Thymus (tissue), 11 donors: Measurements from ENCODE around the gene KLK6. TPM values are rescaled to one million over a fixed set of nuclear protein-coding genes. Genes with fewer than 3 reads are reported as not detected.
"Not testable (repeated sequence)": the region's sequence is repeated elsewhere in the genome, so short reads cannot be mapped to it uniquely, and the experiment has no call there.

Experiments
- DNase-seq, 9 donors: peaks; one replicate each; pipeline ENCODE4 v3.0.0-alpha.2; 2013; ENCODE audit warnings: low spot score in 9 of 9, low read depth in 6 of 9, missing footprints in 1 of 9
- H3K27ac ChIP-seq, 2 donors: one replicate each; pipeline ENCODE4 v1.5.1; 2013; ENCODE audit warnings: control low read depth in 1 of 2, low read depth in 1 of 2, low read length in 1 of 2, mild to moderate bottlenecking in 1 of 2, moderate library complexity in 1 of 2
- H3K27me3 ChIP-seq, 2 donors: one replicate each; pipeline ENCODE4 v1.5.1; 2013; ENCODE audit warnings: low read length in 1 of 2; ENCODE audit not compliant: control insufficient read depth in 2 of 2, insufficient read depth in 1 of 2
- H3K36me3 ChIP-seq, 2 donors: one replicate each; pipeline ENCODE4 v1.5.1; 2013; ENCODE audit warnings: low read length in 1 of 2, mild to moderate bottlenecking in 1 of 2, moderate library complexity in 1 of 2; ENCODE audit not compliant: control insufficient read depth in 2 of 2, insufficient read depth in 2 of 2
- H3K4me1 ChIP-seq, 2 donors: one replicate each; pipeline ENCODE4 v1.5.1; 2013; ENCODE audit warnings: low read length in 2 of 2; ENCODE audit not compliant: control insufficient read depth in 2 of 2, insufficient read depth in 2 of 2
- H3K4me3 ChIP-seq, 2 donors: one replicate each; pipeline ENCODE4 v1.5.1; 2013; ENCODE audit warnings: low read length in 2 of 2, control low read depth in 1 of 2, mild to moderate bottlenecking in 1 of 2
- H3K9me3 ChIP-seq, 2 donors: one replicate each; pipeline ENCODE4 v1.5.1; 2013; ENCODE audit warnings: low read length in 1 of 2, mild to moderate bottlenecking in 1 of 2; ENCODE audit not compliant: control insufficient read depth in 2 of 2, insufficient read depth in 1 of 2
- WGBS: extraction: QIAGEN DNeasy Blood & Tissue Kit; methylation state at CpG from one replicate; pipeline ENCODE4 v1.1.7; 2013; 5-methylcytosine and 5-hydroxymethylcytosine counted together
- polyA plus RNA-seq: library from polyadenylated mRNA; stranded (reverse); fragments of 200-250 nt; gene quantifications from one replicate; pipeline ENCODE4 v1.2.3, GENCODE V29; 2013
- total RNA-seq: library from RNA; stranded (reverse); fragments of 120-200 nt; gene quantifications from one replicate; pipeline ENCODE4 v1.2.4, GENCODE V29; 2013
- donor health status: healthy.

KLK6 gene
- total and polyA plus RNA-seq, 2 donors, result 0.24 to 7.0 TPM

DNA sequence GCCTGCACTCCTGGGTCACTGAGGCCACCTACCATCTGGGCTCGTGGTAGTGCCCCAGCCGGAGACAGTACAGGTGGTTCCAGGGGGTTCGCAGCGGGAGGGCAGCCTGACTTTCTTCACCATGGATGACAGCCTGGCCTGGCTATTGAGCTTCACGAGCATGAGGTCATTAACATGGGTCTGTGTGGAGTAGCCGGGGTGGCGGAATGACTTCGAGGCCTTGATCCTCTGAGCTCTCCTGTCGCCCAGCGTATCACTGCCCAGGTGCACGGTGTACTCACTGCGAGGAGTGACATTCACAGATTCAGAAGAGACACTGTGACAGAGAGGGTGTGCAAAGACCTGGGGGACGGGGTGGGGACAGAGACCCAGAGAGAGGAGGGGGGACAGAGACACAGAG, 10.8 kb upstream of the KLK6 start:
- Histone ChIP-seq H3K27ac (no peak overlapping the region), H3K4me1 (no peaks in the 10 kb centered on the region), H3K9me3 (no peaks in the 10 kb centered on the region), H3K36me3 (no peaks in the 10 kb centered on the region), H3K4me3 (no peak overlapping the region), H3K27me3 (peaks cover 0 to 11% of the 10 kb centered on the region in 2 donors)
- DNase-seq, result no peak
- 77% methylated on average over 13 of the region's 13 CpGs for WGBS

DNA sequence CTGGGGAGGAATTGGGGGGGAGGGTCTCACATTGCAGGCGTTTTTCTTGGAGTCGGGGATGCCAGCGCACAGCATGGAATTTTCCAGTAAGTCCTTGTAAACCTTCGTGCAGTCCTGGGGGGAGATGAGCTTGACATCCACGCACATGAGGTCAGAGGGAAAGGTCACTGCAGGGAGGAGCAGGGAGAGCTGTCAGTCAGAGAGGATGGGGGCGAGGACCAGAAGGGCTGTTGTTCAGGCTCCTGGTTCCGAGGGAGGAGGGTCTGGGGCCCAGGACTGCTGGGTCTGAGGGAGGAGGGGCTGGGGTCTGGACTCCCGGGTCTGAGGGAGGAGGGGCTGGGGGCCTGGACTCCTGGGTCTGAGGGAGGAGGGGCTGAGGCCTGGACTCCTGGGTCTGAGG, 10.4 kb upstream of the KLK6 start:
- Histone ChIP-seq H3K9me3 (no peaks in the 10 kb centered on the region), H3K4me3 (no peak overlapping the region), H3K27ac (no peak overlapping the region), H3K4me1 (no peaks in the 10 kb centered on the region), H3K27me3 (peaks cover 0 to 11% of the 10 kb centered on the region in 2 donors), H3K36me3 (no peaks in the 10 kb centered on the region)
- WGBS, result 55% methylated on average over 8 of the region's 8 CpGs
- no peak for DNase-seq

DNA sequence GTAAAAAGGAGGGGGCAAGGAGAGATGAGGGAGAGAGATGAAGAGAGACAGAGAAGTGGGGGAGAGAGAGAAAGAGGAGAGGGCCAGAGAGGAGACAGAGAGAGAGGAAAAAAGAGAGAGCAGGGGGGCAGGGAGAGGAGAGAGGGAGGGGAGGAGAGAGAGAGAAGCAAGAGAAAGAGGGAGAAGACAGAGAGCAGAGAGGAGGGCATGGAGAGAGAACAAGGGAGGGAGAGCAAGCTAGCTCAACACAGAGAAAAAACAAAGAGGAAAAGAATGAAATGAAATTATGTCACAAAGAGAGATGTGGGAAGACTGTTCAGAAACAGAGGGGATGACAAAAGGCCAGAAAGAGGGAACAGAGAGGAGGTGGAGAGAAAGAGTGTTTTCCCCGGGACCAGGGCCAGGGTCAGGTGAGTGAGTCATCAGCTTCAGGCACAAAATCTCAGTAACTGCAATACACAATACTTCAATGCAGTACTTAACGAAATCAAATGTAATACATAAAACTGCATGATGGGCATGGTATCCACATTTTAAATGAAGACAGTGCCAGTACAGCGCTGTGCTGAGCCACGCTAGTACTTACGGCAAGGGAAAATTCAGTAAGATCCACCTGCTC, 9.5 kb upstream of the KLK6 start:
- H3K27ac ChIP-seq, result no peak overlapping the region
- no peaks in the 10 kb centered on the region for H3K4me1 ChIP-seq
- WGBS, result 81% methylated on average over 5 of the region's 5 CpGs
- H3K4me3 ChIP-seq, result no peak overlapping the region
- DNase-seq, result no peak
- no peaks in the 10 kb centered on the region for H3K9me3 ChIP-seq
- peaks cover 0 to 5% of the 10 kb centered on the region in 2 donors for H3K27me3 ChIP-seq
- no peaks in the 10 kb centered on the region for H3K36me3 ChIP-seq

DNA sequence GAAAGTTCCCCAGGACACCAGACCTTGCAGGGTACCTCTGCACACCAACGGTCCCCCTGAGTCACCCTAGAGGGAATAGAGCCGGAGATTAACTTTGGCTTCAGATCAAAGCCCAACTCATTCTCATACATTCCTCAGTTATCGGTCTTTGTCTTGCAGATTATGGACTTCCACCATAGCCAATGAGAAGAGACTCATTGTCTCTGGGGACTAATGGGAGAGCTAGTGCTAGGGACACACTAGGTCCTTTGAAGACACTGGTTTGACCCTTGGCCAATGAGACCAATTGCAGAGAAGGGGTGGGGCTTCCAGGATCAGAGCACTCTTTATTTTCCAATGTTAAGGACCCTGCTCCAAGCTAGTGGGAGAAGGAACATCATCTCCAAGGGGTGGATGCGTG, 8.2 kb upstream of the KLK6 start:
- no peak for DNase-seq
- no peak overlapping the region for H3K4me3 ChIP-seq
- H3K27me3 ChIP-seq, result no peaks in the 10 kb centered on the region
- no peaks in the 10 kb centered on the region for H3K4me1 ChIP-seq
- no peaks in the 10 kb centered on the region for H3K36me3 ChIP-seq
- no peaks in the 10 kb centered on the region for H3K9me3 ChIP-seq
- no peak overlapping the region for H3K27ac ChIP-seq
- 89% methylated on average over 4 of the region's 4 CpGs for WGBS

DNA sequence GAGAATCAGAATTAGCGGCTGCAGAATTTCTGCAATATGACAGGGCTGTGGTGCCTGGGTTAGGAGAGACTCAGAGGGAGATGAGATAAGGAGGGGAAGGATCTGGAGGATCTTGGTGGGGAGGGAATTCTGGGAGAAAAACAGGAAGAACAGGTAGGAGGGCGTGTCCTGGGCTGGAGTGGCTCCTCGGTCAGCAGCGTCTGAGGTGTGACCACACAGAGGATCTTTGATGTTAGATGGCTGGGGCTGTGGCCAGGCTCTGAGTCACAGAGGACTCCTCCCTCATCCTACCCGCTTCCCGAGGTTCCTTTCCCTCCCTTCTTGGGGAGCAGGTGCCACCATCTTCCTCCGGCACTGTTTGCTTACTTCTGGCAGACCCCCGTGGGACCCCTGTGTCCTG, 6.4 kb upstream of the KLK6 start:
- DNase-seq, result no peak
- H3K27ac ChIP-seq, result no peak overlapping the region

DNA sequence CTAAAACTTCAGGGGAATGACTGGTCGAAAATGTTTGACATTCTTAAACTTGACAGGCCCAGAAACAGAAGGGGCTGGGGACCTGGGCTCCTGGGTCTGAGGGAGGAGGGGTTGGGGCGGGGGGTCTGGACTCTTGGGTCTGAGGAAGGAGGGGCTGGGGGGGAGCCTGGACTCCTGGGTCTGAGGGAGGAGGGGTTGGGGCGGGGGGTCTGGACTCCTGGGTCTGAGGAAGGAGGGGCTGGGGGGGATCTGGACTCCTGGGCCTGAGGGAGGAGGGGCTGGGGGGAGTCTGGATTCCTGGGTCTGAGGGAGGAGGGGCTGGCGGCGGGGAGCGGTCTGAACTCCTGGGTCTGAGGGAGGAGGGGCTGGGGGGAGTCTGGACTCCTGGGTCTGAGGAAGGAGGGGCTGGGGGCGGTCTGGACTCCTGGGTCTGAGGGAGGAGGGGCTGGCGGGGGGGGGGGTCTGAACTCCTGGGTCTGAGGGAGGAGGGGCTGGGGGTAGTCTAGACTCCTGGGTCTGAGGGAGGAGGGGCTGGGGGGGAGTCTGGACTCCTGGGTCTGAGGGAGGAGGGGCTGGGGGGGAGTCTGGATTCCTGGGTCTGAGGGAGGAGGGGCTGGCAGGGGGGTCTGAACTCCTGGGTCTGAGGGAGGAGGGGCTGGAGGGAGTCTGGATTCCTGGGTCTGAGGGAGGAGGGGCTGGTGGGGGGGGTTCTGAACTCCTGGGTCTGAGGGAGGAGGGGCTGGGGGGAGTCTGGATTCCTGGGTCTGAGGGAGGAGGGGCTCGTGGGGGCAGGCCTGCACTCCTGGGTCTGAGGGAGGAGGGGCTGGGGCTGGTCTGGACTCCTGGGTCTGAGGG, 5.5 kb upstream of the KLK6 start:
- H3K4me1 ChIP-seq, result no peaks in the 10 kb centered on the region
- H3K36me3 ChIP-seq, result no peaks in the 10 kb centered on the region
- no peaks in the 10 kb centered on the region for H3K9me3 ChIP-seq
- no peak for DNase-seq
- no peak overlapping the region for H3K4me3 ChIP-seq
- WGBS, result 64% methylated on average over 9 of the region's 9 CpGs
- H3K27me3 ChIP-seq, result no peaks in the 10 kb centered on the region
- no peak overlapping the region for H3K27ac ChIP-seq

More for the DNA sequence above, 6.4 kb upstream of the KLK6 start:
- H3K4me1 ChIP-seq, result no peaks in the 10 kb centered on the region
- 30% methylated on average over 8 of the region's 8 CpGs for WGBS
- H3K36me3 ChIP-seq, result no peaks in the 10 kb centered on the region
- no peaks in the 10 kb centered on the region for H3K9me3 ChIP-seq
- no peak overlapping the region for H3K4me3 ChIP-seq
- no peaks in the 10 kb centered on the region for H3K27me3 ChIP-seq

DNA sequence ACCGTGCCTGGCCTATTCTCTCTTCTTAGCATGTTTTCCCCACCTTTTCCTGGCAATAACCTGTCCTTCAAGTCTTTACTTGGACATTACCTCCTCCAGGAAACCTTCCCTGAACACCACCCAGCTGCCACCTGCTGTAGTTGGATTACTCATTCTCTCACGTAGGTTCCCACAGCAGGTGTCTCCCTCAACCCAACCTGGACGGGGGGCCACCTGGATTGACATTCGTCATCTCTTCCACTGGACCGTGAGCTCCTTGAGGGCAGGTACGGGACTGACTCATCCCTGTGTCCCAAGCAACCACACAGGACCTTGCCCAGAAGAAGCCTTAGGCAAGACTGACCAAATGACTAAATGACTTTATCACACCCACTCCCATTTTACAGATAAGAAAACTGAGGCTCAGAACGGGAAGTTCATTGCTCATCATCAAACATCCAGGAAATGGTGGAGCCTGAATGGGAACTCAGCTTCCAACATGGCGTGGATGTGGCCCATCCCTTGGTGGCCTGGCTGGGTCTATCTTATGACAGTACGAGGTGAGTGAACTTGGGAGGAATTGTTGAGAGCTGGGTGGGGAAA, 3.5 kb upstream of the KLK6 start:
- Histone ChIP-seq H3K4me3 (no peak overlapping the region), H3K27ac (no peak overlapping the region), H3K9me3 (no peaks in the 10 kb centered on the region), H3K36me3 (no peaks in the 10 kb centered on the region), H3K27me3 (no peaks in the 10 kb centered on the region), H3K4me1 (no peaks in the 10 kb centered on the region)
- WGBS, result 86% methylated on average over 9 of the region's 9 CpGs
- DNase-seq, result no peak

DNA sequence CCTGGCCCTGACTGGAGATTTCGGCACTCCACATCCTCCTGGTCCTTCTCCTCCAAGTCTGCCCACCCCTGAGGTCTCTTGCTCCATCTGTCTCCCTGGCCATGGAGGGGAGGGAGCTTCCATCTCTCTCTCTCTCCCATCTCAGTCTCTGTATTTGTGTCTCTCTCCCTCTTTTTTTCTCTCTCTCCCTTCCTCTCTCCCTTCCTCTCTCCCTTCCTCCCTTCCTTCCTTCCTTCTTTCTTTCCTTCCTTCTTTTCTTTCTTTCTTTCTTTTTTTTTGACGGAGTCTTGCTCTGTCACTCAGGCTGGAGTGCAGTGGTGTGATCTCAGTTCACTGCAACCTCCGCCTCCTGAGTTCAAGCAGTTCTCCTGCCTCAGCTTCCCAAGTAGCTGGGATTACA, 419 bp upstream of the KLK6 start:
- not testable (repeated sequence) for H3K27ac ChIP-seq, H3K9me3 ChIP-seq, H3K4me3 ChIP-seq, DNase-seq, H3K4me1 ChIP-seq, H3K27me3 ChIP-seq, H3K36me3 ChIP-seq
- WGBS, result 90% methylated on average over 3 of the region's 3 CpGs

DNA sequence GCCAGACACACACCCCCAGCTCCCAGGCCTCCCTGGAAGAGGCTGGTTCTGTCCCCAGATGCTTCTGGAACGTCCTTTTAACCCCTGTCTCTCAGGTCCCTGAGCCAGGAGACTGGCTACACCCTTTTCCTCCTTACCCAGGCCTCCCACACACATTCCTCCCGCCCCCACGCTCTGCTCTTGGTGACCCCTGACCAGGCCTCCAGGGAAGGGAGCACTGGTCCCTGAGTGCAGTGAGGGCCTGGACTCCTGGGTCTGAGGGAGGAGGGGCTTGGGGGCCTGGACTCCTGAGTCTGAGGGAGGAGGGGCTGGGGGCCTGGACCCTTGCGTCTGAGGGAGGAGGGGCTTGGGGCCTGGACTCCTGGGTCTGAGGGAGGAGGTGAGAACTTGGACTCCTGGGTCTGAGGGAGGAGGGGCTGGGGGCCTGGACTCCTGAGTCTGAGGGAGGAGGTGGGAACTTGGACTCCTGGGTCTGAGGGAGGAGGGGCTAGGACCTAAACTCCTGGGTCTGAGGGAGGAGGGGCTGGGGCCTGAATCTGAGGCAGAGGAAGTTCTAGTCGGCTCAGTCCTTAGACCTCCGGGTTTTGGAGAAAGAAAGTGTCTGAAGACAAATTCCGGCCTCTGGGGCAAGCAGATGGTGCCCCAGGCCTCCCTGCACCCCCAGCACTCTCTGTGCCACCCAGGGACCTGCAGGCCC, 527 bp downstream of the KLK6 start:
- H3K9me3 ChIP-seq, result no peaks in the 10 kb centered on the region
- H3K4me1 ChIP-seq, result no peaks in the 10 kb centered on the region
- no peaks in the 10 kb centered on the region for H3K36me3 ChIP-seq
- H3K27me3 ChIP-seq, result no peaks in the 10 kb centered on the region
- H3K4me3 ChIP-seq, result no peak overlapping the region
- H3K27ac ChIP-seq, result no peak overlapping the region
- no peak for DNase-seq
- WGBS, result 56% methylated on average over 7 of the region's 7 CpGs
